Tibial nerve (tissue), 4 donors: ENCODE data around the gene KDM5A. TPM values are rescaled to one million over a fixed set of nuclear protein-coding genes. Genes with fewer than 3 reads are reported as not detected.
"Not testable (repeated sequence)": the region's sequence is repeated elsewhere in the genome, so short reads cannot be mapped to it uniquely, and the experiment has no call there.

Source experiments
- DNase-seq, 2 donors: peaks; one replicate each; pipeline ENCODE4 v3.0.0-alpha.2; 2019; ENCODE audit warnings: low spot score in 2 of 2
- H3K27ac ChIP-seq, 4 donors: fragments of 200-600 bp; sonication (generic) in 3 of 4; one replicate each; pipeline ENCODE4 v1.5.1; 2017 to 2019; ENCODE audit warnings: mild to moderate bottlenecking in 1 of 4
- H3K27me3 ChIP-seq, 2 donors: fragments of 200-600 bp; sonication (generic) in 1 of 2; one replicate each; pipeline versions ENCODE4 v1.5.1 to v1.6.0; 2017 to 2019
- H3K36me3 ChIP-seq, 3 donors: fragments of 200-600 bp; sonication (generic); one replicate each; pipeline ENCODE4 v1.5.1; 2018 to 2019
- H3K4me1 ChIP-seq, 4 donors: fragments of 200-600 bp; sonication (generic) in 3 of 4; one replicate each; pipeline ENCODE4 v1.5.1; 2017 to 2019
- H3K4me3 ChIP-seq, 4 donors: fragments of 200-600 bp; sonication (generic) in 3 of 4; one replicate each; pipeline ENCODE4 v1.5.1; 2017 to 2019; ENCODE audit warnings: mild to moderate bottlenecking in 1 of 4, moderate library complexity in 1 of 4
- H3K9me3 ChIP-seq, 4 donors: fragments of 200-600 bp; sonication (generic) in 3 of 4; one replicate each; pipeline ENCODE4 v1.5.1; 2017 to 2019
- EP300 ChIP-seq, 2 donors: sonication (generic); formaldehyde crosslinking; IDR thresholded peaks; one replicate each; pipeline ENCODE4 v1.6.1; 2017; ENCODE audit warnings: antibody characterized with exemption in 2 of 2, mild to moderate bottlenecking in 1 of 2
- POLR2A ChIP-seq, 2 donors: fragments of 450-650 bp; IDR thresholded peaks; one replicate each; pipeline ENCODE4 v1.6.1; 2017; ENCODE audit warnings: antibody characterized with exemption in 2 of 2, mild to moderate bottlenecking in 2 of 2, moderate library complexity in 2 of 2
- whole genome bisulfite sequencing, 2 donors: methylation state at CpG; one replicate each; pipeline ENCODE4 v1.1.5; 2018; 5-methylcytosine and 5-hydroxymethylcytosine counted together
- total RNA-seq, 4 donors: library from RNA; depleted of rRNA; stranded (reverse); fragments of >200 nt; gene quantifications; one replicate each; pipeline ENCODE4 v1.1.0, GENCODE V29; 2016
- TF ChIP-seq, protein P1 (sequence below), 5 experiments: fragments of 200-600 bp in 3 of 5; fragments of 450-650 bp in 2 of 5; sonication (generic) in 3 of 5; IDR thresholded peaks; one replicate each; pipeline ENCODE4 v1.5.1; 2016 to 2019; ENCODE audit warnings: antibody characterized with exemption in 5 of 5, mild to moderate bottlenecking in 3 of 5, moderate library complexity in 2 of 5

The KDM5A gene
- total RNA-seq: 100 to 1,000 TPM in 1 of 4 donors, 10 to 100 TPM in 3; 31.5 to 154 (median 68.4) TPM

- Histone ChIP-seq H3K27ac (peak within 1 kb of the TSS; percentile 88 to 94 (median 94)), H3K36me3 (peaks cover 0 to 6% (median 0%) of the 10 kb centered on the region in 3 donors), H3K9me3 (no peaks in the 10 kb centered on the region), H3K4me3 (peak within 1 kb of the TSS; percentile 79 to 92 (median 86)), H3K27me3 (no peaks in the 10 kb centered on the region), H3K4me1 (peaks cover 0 to 44% (median 22%) of the 10 kb centered on the region in 4 donors)
- WGBS, 2 donors: 1 to 2% methylated on average over 41 to 53 of the region's 53 CpGs
- peak in 1 of 2 donors; percentile 41 for TF ChIP-seq POLR2A (IDR thresholded peaks at IDR 0.05)
- TF ChIP-seq, protein P1, sequence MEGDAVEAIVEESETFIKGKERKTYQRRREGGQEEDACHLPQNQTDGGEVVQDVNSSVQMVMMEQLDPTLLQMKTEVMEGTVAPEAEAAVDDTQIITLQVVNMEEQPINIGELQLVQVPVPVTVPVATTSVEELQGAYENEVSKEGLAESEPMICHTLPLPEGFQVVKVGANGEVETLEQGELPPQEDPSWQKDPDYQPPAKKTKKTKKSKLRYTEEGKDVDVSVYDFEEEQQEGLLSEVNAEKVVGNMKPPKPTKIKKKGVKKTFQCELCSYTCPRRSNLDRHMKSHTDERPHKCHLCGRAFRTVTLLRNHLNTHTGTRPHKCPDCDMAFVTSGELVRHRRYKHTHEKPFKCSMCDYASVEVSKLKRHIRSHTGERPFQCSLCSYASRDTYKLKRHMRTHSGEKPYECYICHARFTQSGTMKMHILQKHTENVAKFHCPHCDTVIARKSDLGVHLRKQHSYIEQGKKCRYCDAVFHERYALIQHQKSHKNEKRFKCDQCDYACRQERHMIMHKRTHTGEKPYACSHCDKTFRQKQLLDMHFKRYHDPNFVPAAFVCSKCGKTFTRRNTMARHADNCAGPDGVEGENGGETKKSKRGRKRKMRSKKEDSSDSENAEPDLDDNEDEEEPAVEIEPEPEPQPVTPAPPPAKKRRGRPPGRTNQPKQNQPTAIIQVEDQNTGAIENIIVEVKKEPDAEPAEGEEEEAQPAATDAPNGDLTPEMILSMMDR (IDR thresholded peaks at IDR 0.05): peak in 3 of 5 experiments; percentile 9 to 50 (median 40)
- peak in 1 of 2 donors; percentile 95 for TF ChIP-seq EP300 (IDR thresholded peaks at IDR 0.05)
- peak; percentile 63 to 81 for DNase-seq
Measured at GRCh38 chr12:389142-390096, at the start of gene KDM5A. KDM5A (minus strand) TSS chr12:389320; CDS start chr12:389091, 229 bp downstream.

DNA sequence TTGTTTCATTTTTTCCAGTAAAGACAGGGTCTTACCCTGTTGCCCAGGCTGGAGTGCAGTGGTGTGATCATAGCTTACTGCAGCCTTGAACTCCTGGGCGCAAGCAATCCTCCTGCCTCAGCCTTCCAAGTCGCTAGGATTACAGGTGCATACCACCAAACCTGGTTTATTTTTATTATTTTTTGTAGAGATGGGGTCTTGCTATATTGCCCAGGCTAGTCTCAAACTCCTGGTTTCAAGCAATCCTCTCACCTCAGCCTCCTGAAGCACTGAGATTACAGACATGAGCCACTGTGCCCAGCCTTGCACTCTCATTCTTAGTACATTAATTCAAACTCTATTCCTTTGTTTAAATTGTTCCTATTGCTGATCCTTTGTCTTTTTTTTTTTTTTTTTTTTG lies 46.6 kb upstream of the KDM5A start:
- H3K27me3 ChIP-seq, H3K4me3 ChIP-seq, DNase-seq, H3K4me1 ChIP-seq, H3K9me3 ChIP-seq, H3K27ac ChIP-seq: not testable (repeated sequence)
- H3K36me3 ChIP-seq: peaks cover 0 to 86% (median 0%) of the 10 kb centered on the region in 3 donors
- 96 to 97% methylated on average over 2 of the region's 2 CpGs for WGBS, 2 donors

DNA sequence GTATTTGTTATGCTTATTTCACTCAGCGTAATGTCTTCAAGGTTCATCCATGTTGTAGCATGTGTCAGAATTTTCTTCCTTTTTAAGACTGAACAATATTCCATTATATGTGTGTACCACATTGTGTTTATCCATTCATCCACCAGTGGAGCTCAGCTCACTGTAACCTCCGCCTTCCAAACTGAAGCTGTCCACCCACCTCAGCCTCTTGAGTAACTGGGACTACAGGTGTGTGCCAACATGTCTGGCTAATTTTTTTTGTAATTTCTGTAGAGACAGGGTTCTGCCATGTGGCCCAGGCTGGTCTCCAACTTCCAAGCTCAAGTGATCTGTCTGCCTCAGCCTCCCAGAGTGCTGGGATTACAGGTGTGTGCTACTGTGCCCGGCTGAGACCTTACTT lies 33.4 kb upstream of the KDM5A start:
- H3K36me3 ChIP-seq: peaks cover 0 to 37% (median 0%) of the 10 kb centered on the region in 3 donors
- H3K4me1 ChIP-seq: no peaks in the 10 kb centered on the region
- no peak overlapping the region for H3K27ac ChIP-seq
- no peak overlapping the region for H3K4me3 ChIP-seq
- TF ChIP-seq, protein P1 (IDR thresholded peaks at IDR 0.05): no peak
- no peak for TF ChIP-seq EP300 (IDR thresholded peaks at IDR 0.05)
- no peak for TF ChIP-seq POLR2A (IDR thresholded peaks at IDR 0.05)
- 90 to 93% methylated on average over 3 of the region's 3 CpGs for WGBS, 2 donors
- no peaks in the 10 kb centered on the region for H3K9me3 ChIP-seq
- no peaks in the 10 kb centered on the region for H3K27me3 ChIP-seq
- no peak for DNase-seq

GRCh38 chr12:418432-418831 lies 29.3 kb upstream of the KDM5A start:
- Histone ChIP-seq H3K9me3 (no peaks in the 10 kb centered on the region), H3K27me3 (no peaks in the 10 kb centered on the region), H3K36me3 (peaks cover 0 to 45% (median 0%) of the 10 kb centered on the region in 3 donors), H3K4me3 (no peak overlapping the region), H3K4me1 (no peaks in the 10 kb centered on the region), H3K27ac (no peak overlapping the region)
- 94 to 96% methylated on average over 6 of the region's 6 CpGs for WGBS, 2 donors
- TF ChIP-seq EP300 (IDR thresholded peaks at IDR 0.05): no peak
- TF ChIP-seq, protein P1 (IDR thresholded peaks at IDR 0.05): no peak
- no peak for TF ChIP-seq POLR2A (IDR thresholded peaks at IDR 0.05)
- no peak for DNase-seq

DNA sequence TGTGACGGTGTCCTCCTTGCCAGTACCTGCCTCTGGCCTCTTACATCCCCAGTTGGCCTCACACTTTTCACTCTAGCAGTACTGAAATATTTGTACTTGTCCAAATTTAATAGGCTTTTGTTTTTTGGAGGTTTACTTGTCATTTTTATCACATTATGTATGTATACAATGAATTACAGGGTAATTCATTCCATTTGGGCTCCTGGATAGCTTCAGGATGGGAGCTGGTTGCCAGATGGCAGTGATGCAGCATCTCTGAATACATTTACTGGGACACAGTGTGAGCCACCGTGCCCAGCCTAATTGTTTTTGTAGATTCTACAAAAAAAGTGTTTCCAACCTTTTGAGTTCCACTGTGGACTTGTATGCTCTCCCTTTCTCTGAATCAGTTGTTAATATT lies 25.7 kb upstream of the KDM5A start:
- TF ChIP-seq EP300 (IDR thresholded peaks at IDR 0.05) (no peak), POLR2A (IDR thresholded peaks at IDR 0.05) (no peak)
- TF ChIP-seq, protein P1 (IDR thresholded peaks at IDR 0.05): no peak
- H3K4me3 ChIP-seq: no peak overlapping the region
- H3K9me3 ChIP-seq: no peaks in the 10 kb centered on the region
- no peak for DNase-seq
- H3K4me1 ChIP-seq: no peaks in the 10 kb centered on the region
- H3K36me3 ChIP-seq: peaks cover 0 to 79% (median 0%) of the 10 kb centered on the region in 3 donors
- WGBS, 2 donors: 90 to 93% methylated on average over 2 of the region's 2 CpGs
- no peaks in the 10 kb centered on the region for H3K27me3 ChIP-seq
- no peak overlapping the region for H3K27ac ChIP-seq
